HepG2 (cell line): ENCODE results near the gene NTN5. TPM values are rescaled to one million over a fixed set of nuclear protein-coding genes. Genes with fewer than 3 reads are reported as not detected.

ENCODE experiments used
- FOXO1 ChIP-seq: sonication (generic); formaldehyde crosslinking; IDR thresholded peaks from 2 replicates; pipeline ENCODE4 v1.4.0; 2020; ENCODE audit warnings: missing genetic modification reagents
- GABPA ChIP-seq, 2 experiments: IDR thresholded peaks; 2 replicates each; pipeline ENCODE4 v1.6.1; 2011 to 2016; ENCODE audit warnings: low read depth in 2 of 2, low read length in 1 of 2, missing biosample characterization in 1 of 2, missing genetic modification characterization in 1 of 2
- HOXD1 ChIP-seq: sonication (generic); formaldehyde crosslinking; IDR thresholded peaks from 2 replicates; pipeline ENCODE4 v1.5.0; 2020; ENCODE audit warnings: missing genetic modification reagents
- ISX ChIP-seq: sonication (generic); formaldehyde crosslinking; conservative IDR thresholded peaks from 2 replicates; pipeline ENCODE4 v1.5.0; 2020; ENCODE audit warnings: missing genetic modification reagents
- JUND ChIP-seq: sonication (generic); formaldehyde crosslinking; IDR thresholded peaks from 2 replicates; pipeline ENCODE4 v1.8.0; 2022; ENCODE audit warnings: mild to moderate bottlenecking, missing genetic modification reagents
- KLF13 ChIP-seq: sonication (generic); formaldehyde crosslinking; IDR thresholded peaks from 2 replicates; pipeline ENCODE4 v1.4.0; 2020; ENCODE audit warnings: mild to moderate bottlenecking, missing genetic modification reagents
- MEIS1 ChIP-seq: sonication (generic); formaldehyde crosslinking; IDR thresholded peaks from 2 replicates; pipeline ENCODE4 v1.9.0; 2021; ENCODE audit warnings: mild to moderate bottlenecking, missing genetic modification reagents, moderate library complexity, borderline replicate concordance
- NBN ChIP-seq: fragments of 450-650 bp; conservative IDR thresholded peaks from 2 replicates; pipeline ENCODE4 v1.6.1; 2017
- NR3C1 ChIP-seq: sonication (generic); formaldehyde crosslinking; IDR thresholded peaks from 2 replicates; pipeline ENCODE4 v1.4.0; 2020; ENCODE audit warnings: missing genetic modification reagents
- PTBP1 ChIP-seq: fragments of 200-400 bp; formaldehyde crosslinking; IDR thresholded peaks from 2 replicates; pipeline ENCODE4 v1.6.1; 2018; ENCODE audit warnings: low read length, low read depth; ENCODE audit not compliant: poor library complexity, severe bottlenecking
- SOX6 ChIP-seq, 2 experiments: fragments of 450-650 bp in 1 of 2; sonication (generic) in 1 of 2; formaldehyde crosslinking in 1 of 2; IDR thresholded peaks; 2 replicates each; pipeline versions ENCODE4 v1.4.0 to v1.6.1; 2017 to 2020; ENCODE audit warnings: antibody characterized with exemption in 1 of 2, mild to moderate bottlenecking in 1 of 2, missing genetic modification reagents in 1 of 2
- TRIM24 ChIP-seq: sonication (generic); formaldehyde crosslinking; IDR thresholded peaks from 2 replicates; pipeline ENCODE4 v1.8.0; 2022; ENCODE audit warnings: mild to moderate bottlenecking, missing genetic modification reagents
- ZBTB20 ChIP-seq: sonication (generic); formaldehyde crosslinking; IDR thresholded peaks from 2 replicates; pipeline ENCODE4 v1.8.1; 2023; ENCODE audit warnings: missing genetic modification reagents, low read depth, mild to moderate bottlenecking, borderline replicate concordance
- ZMYM2 ChIP-seq: sonication (generic); formaldehyde crosslinking; IDR thresholded peaks from 2 replicates; pipeline ENCODE4 v1.8.0; 2022; ENCODE audit warnings: mild to moderate bottlenecking, missing genetic modification reagents
- ZNF263 ChIP-seq: sonication (generic); formaldehyde crosslinking; IDR thresholded peaks from 2 replicates; pipeline ENCODE4 v1.4.0; 2020; ENCODE audit warnings: missing genetic modification reagents
- ZNF329 ChIP-seq: sonication (generic); formaldehyde crosslinking; IDR thresholded peaks from 2 replicates; pipeline ENCODE4 v1.9.0; 2021; ENCODE audit warnings: low read depth, mild to moderate bottlenecking, missing genetic modification reagents
- ZNF343 ChIP-seq: sonication (generic); formaldehyde crosslinking; IDR thresholded peaks from 2 replicates; pipeline ENCODE4 v1.4.0; 2020; ENCODE audit warnings: mild to moderate bottlenecking, missing genetic modification reagents
- ZNF670 ChIP-seq: sonication (generic); formaldehyde crosslinking; IDR thresholded peaks from 2 replicates; pipeline ENCODE4 v1.8.0; 2022; ENCODE audit warnings: mild to moderate bottlenecking, missing genetic modification reagents, borderline replicate concordance
- ZNF850 ChIP-seq: sonication (generic); formaldehyde crosslinking; conservative IDR thresholded peaks from 2 replicates; pipeline ENCODE4 v1.9.0; 2021; ENCODE audit warnings: mild to moderate bottlenecking, missing genetic modification reagents
- ZSCAN21 ChIP-seq: sonication (generic); formaldehyde crosslinking; IDR thresholded peaks from 2 replicates; pipeline ENCODE4 v1.8.0; 2022; ENCODE audit warnings: mild to moderate bottlenecking, missing genetic modification reagents, moderate library complexity, borderline replicate concordance
- polyA plus RNA-seq, 8 experiments: library from polyadenylated mRNA; depleted of rRNA in 3 of 8; stranded (reverse) in 7 of 8; unstranded in 1 of 8; fragments of >200 nt; fragmentation: Illumina TruSeq in 4 of 8; extraction: Trizol in 4 of 8; gene quantifications; 2 replicates each; pipeline versions ENCODE4 v1.2.1 to v1.2.3, GENCODE V29; 2011 to 2016; ENCODE audit warnings: low read depth in 4 of 8, missing spikeins in 1 of 8, mixed read lengths in 1 of 8; ENCODE audit not compliant: insufficient read depth in 1 of 8
- total RNA-seq, 5 experiments: library from RNA; depleted of rRNA; stranded (reverse); fragments of >200 nt; fragmentation: Illumina TruSeq; extraction: Trizol; gene quantifications; 2 replicates each; pipeline ENCODE4 v1.2.3, GENCODE V29; 2016; ENCODE audit warnings: low read depth in 1 of 5
- TF ChIP-seq, protein P1 (sequence below): sonication (generic); formaldehyde crosslinking; IDR thresholded peaks from 2 replicates; pipeline ENCODE4 v1.8.1; 2022; ENCODE audit warnings: mild to moderate bottlenecking, missing genetic modification reagents
- TF ChIP-seq, protein P2 (sequence below): sonication (generic); formaldehyde crosslinking; IDR thresholded peaks from 2 replicates; pipeline ENCODE4 v1.4.0; 2020; ENCODE audit warnings: mild to moderate bottlenecking, low read depth, missing genetic modification reagents
- TF ChIP-seq, protein P3 (sequence below): sonication (generic); formaldehyde crosslinking; IDR thresholded peaks from 2 replicates; pipeline ENCODE4 v1.8.1; 2023; ENCODE audit warnings: mild to moderate bottlenecking, inconsistent platforms, moderate library complexity, missing genetic modification reagents, borderline replicate concordance
- TF ChIP-seq, protein P4 (sequence below): sonication (generic); formaldehyde crosslinking; IDR thresholded peaks from 2 replicates; pipeline ENCODE4 v1.8.0; 2023; ENCODE audit warnings: mild to moderate bottlenecking, missing genetic modification reagents

The NTN5 gene
- total and polyA plus RNA-seq, 2 of the 13 experiments (the other 11 are each of a cell fraction or from before 2014, with no cell fraction given) = 0.05 TPM; not detected in 1

DNA sequence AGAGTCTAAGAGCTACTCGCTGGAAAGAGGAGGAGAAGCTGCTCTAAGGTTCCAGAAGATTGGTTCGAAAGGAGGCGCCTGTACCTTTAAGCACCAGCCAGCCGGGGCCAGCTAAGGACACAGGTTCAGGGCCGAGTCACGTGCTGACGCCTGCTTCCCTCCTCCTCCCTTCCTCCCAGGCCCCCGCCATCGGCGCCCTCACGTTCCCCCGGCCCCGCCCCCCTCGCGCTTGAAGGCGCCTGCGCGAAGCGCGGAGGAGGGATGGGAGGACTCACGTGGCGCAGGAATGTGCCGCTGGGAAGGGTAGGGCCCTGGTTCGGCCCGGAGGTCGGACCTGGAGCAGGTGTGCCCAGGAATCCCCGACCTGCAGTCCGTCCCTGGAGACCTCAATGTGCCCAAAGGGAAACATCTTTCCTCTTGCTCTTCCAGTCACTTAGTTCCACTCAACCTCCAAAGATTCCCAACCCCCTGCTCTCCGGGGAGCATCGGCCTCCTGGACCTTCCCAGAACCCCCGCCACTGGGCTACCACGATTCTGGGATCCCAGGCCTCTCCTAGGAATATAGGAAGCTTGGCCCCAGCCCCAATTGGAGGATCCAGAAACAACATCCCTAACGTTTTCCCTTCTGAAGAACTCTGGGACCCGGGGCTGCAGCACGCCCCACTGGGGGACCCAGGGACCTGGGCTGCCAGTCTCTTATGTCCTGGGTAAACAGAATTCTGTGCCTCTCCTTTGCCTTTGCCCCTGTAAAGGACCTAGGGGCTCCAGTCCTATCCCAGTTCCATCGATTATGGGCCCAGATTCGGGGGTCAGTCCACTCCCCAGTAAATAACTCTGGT is 38.2 kb downstream of the NTN5 start (continued):
- TF ChIP-seq MEIS1 (CRISPR knock-in tag) (no peak), NR3C1 (CRISPR knock-in tag) (no peak), ZNF329 (no peak), ZNF343 (CRISPR knock-in tag) (0 out of 2 replicates have a peak, but pooled peaks have one; percentile 25), ZNF263 (peak; percentile 100), JUND (CRISPR knock-in tag) (no peak; the same call in 1 of the 2 replicates), PTBP1 (no peak), ZBTB20 (CRISPR knock-in tag) (peak; percentile 39; the same call in 1 of the 2 replicates), ZNF670 (0 out of 2 replicates have a peak, but pooled peaks have one; percentile 51), SOX6 (IDR thresholded peaks at IDR 0.05) (no peak), SOX6 (CRISPR knock-in tag; IDR thresholded peaks at IDR 0.05) (peak; percentile 57), ISX (CRISPR knock-in tag) (no peak), ZSCAN21 (CRISPR knock-in tag) (no peak; the same call in 1 of the 2 replicates), KLF13 (no peak), ZNF850 (CRISPR knock-in tag) (no peak), NBN (no peak), GABPA (IDR thresholded peaks at IDR 0.05; ENCODE audit: low read depth, low read length) (no peak), GABPA (CRISPR knock-in tag; IDR thresholded peaks at IDR 0.05; ENCODE audit: low read depth) (peak; percentile 35; the same call in 1 of the 2 replicates), HOXD1 (CRISPR knock-in tag) (0 out of 2 replicates have a peak, but pooled peaks have one; percentile 30), FOXO1 (CRISPR knock-in tag) (peak; percentile 49), TRIM24 (no peak), ZMYM2 (CRISPR knock-in tag) (peak; percentile 68; the same call in 1 of the 2 replicates)
- TF ChIP-seq, protein P1, sequence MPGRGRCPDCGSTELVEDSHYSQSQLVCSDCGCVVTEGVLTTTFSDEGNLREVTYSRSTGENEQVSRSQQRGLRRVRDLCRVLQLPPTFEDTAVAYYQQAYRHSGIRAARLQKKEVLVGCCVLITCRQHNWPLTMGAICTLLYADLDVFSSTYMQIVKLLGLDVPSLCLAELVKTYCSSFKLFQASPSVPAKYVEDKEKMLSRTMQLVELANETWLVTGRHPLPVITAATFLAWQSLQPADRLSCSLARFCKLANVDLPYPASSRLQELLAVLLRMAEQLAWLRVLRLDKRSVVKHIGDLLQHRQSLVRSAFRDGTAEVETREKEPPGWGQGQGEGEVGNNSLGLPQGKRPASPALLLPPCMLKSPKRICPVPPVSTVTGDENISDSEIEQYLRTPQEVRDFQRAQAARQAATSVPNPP (CRISPR knock-in tag) = no peak
- TF ChIP-seq, protein P2, sequence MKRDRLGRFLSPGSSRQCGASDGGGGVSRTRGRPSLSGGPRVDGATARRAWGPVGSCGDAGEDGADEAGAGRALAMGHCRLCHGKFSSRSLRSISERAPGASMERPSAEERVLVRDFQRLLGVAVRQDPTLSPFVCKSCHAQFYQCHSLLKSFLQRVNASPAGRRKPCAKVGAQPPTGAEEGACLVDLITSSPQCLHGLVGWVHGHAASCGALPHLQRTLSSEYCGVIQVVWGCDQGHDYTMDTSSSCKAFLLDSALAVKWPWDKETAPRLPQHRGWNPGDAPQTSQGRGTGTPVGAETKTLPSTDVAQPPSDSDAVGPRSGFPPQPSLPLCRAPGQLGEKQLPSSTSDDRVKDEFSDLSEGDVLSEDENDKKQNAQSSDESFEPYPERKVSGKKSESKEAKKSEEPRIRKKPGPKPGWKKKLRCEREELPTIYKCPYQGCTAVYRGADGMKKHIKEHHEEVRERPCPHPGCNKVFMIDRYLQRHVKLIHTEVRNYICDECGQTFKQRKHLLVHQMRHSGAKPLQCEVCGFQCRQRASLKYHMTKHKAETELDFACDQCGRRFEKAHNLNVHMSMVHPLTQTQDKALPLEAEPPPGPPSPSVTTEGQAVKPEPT (CRISPR knock-in tag) = peak; percentile 33; the same call in 1 of the 2 replicates
- TF ChIP-seq, protein P3, sequence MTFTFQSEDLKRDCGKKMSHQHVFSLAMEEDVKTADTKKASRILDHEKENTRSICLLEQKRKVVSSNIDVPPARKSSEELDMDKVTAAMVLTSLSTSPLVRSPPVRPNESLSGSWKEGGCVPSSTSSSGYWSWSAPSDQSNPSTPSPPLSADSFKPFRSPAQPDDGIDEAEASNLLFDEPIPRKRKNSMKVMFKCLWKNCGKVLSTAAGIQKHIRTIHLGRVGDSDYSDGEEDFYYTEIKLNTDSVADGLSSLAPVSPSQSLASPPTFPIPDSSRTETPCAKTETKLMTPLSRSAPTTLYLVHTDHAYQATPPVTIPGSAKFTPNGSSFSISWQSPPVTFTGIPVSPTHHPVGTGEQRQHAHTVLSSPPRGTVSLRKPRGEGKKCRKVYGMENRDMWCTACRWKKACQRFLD (CRISPR knock-in tag) = 0 out of 2 replicates have a peak, but pooled peaks have one; percentile 4
- TF ChIP-seq, protein P4, sequence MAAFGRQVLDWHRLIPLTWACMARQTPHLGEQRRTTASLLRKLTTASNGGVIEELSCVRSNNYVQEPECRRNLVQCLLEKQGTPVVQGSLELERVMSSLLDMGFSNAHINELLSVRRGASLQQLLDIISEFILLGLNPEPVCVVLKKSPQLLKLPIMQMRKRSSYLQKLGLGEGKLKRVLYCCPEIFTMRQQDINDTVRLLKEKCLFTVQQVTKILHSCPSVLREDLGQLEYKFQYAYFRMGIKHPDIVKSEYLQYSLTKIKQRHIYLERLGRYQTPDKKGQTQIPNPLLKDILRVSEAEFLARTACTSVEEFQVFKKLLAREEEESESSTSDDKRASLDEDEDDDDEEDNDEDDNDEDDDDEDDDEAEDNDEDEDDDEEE (CRISPR knock-in tag) = no peak
